SJSA1 (cell line): ENCODE measurements around the gene TAF4B. TPM values are rescaled to one million over a fixed set of nuclear protein-coding genes. Genes with fewer than 3 reads are reported as not detected.
A peak's percentile ranks its signal among the peaks of the same experiment; 100 is the strongest.
"Not testable (repeated sequence)": the region's sequence is repeated elsewhere in the genome, so short reads cannot be mapped to it uniquely, and the experiment has no call there.

ENCODE experiments used
- DNase-seq, 2 experiments: peaks; one replicate each; pipeline ENCODE4 v3.0.0-alpha.2; 2015 to 2020; ENCODE audit warnings: low spot score in 2 of 2, low read depth in 1 of 2
- H3K27ac ChIP-seq: fragments of 250-450 bp; sonication (Bioruptor Pico); 2 replicates; pipeline ENCODE4 v1.5.1; 2020; ENCODE audit warnings: mild to moderate bottlenecking, moderate library complexity
- H3K27me3 ChIP-seq: fragments of 250-450 bp; sonication (Bioruptor Pico); replicated peaks from 2 replicates; pipeline ENCODE4 v1.5.1; 2020; ENCODE audit warnings: mild to moderate bottlenecking, moderate library complexity
- H3K36me3 ChIP-seq: fragments of 250-450 bp; sonication (Bioruptor Pico); 2 replicates; pipeline ENCODE4 v1.5.1; 2020; ENCODE audit warnings: mild to moderate bottlenecking
- H3K4me1 ChIP-seq: fragments of 250-450 bp; sonication (Bioruptor Pico); replicated peaks from 2 replicates; pipeline ENCODE4 v1.6.1; 2021; ENCODE audit warnings: mild to moderate bottlenecking
- H3K4me3 ChIP-seq: fragments of 250-450 bp; sonication (Bioruptor Pico); 2 replicates; pipeline ENCODE4 v1.5.1; 2020; ENCODE audit warnings: mild to moderate bottlenecking
- H3K9me3 ChIP-seq: fragments of 250-450 bp; sonication (Bioruptor Pico); replicated peaks from 2 replicates; pipeline ENCODE4 v1.5.1; 2020; ENCODE audit warnings: mild to moderate bottlenecking
- total RNA-seq: library from RNA; depleted of rRNA; stranded (reverse); fragments of >200 nt; shearing (Covaris generic); gene quantifications from 2 replicates; pipeline ENCODE4 v1.2.3, GENCODE V29; 2014

Gene TAF4B
- total RNA-seq, 1 experiment from 2014 or later, result 2.7 TPM

DNA sequence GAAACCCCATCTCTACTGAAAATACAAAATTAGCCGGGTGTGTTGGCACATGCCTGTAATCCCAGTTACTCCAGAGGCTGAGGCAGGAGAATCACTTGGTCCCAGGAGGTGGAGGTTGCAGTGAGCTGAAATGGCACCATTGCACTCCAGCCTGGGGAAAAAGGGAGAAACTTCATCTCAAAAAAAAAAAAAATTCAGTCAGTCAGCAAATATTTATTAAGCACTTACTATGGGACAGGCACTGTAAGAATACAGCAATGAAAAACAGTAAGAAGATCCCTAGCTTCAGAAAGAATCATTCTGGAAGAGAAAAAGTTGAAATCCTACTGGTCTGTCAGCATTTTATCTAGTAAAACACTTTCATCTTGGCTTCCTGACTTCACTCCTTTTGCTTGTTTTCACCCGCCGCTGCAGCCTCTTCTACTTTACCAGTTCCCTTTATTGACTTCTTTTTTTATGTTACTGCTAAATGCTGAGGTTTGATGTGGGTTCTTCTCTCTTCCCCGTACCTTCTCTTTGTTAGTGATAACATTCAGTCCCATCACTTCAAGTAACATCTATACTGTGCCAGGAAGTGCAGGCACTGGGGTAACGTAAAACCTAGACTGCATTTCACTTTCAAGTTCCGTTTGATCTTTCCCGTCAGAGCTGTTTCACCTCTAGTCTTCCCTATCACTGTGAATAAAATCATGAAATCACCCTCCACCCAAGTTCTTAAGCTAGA is 10.8 kb upstream of the TAF4B start:
- no peaks in the 10 kb centered on the region for H3K4me1 ChIP-seq
- H3K27me3 ChIP-seq, result no peaks in the 10 kb centered on the region
- H3K27ac ChIP-seq, result no peak overlapping the region
- H3K4me3 ChIP-seq, result no peak overlapping the region
- H3K36me3 ChIP-seq, result no peaks in the 10 kb centered on the region
- H3K9me3 ChIP-seq, result no peaks in the 10 kb centered on the region
- DNase-seq, result no peak

GRCh38 chr18:26225022-26225693 is 1.1 kb upstream of the TAF4B start:
- Histone ChIP-seq H3K4me3 (no peak overlapping the region), H3K36me3 (0 out of 2 replicates have a peak, but pooled peaks cover 3% of the 10 kb centered on the region), H3K4me1 (0 out of 2 replicates have a peak, but pooled peaks cover 6% of the 10 kb centered on the region), H3K27ac (no peak overlapping the region), H3K27me3 (no peaks in the 10 kb centered on the region), H3K9me3 (no peaks in the 10 kb centered on the region)
- no peak for DNase-seq

- Histone ChIP-seq H3K27ac (no peak overlapping the region), H3K4me3 (peak overlapping the region; percentile 65), H3K9me3 (no peaks in the 10 kb centered on the region), H3K27me3 (no peaks in the 10 kb centered on the region), H3K36me3 (0 out of 2 replicates have a peak, but pooled peaks cover 3% of the 10 kb centered on the region), H3K4me1 (0 out of 2 replicates have a peak, but pooled peaks cover 6% of the 10 kb centered on the region)
- no peak for DNase-seq
Measured at GRCh38 chr18:26225915-26226228, 373 bp upstream of the TAF4B start.

DNA sequence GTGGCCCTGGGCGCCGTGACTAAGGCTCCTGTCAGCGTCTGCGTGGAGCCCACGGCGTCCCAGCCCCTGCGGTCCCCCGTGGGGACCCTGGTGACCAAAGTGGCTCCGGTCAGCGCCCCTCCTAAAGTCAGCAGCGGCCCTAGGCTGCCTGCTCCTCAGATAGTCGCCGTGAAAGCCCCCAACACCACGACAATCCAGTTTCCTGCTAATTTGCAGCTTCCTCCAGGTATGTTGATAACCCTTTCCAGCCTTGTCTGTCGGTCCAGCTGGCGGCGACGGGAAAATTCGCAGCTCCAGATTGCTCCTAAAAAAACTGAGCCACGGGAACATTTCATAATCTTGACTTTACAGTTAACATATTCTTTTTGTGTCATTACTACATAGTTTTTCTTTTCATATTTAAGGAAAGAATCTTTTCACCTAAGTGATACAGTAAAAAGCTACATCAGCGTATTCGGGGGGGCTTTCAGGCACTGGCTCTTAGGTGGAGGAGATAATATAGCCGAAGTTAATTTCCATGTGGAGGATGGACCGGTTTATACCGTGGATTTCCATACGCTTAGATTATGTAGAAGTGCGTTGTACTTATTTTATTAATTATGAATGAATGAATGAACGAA is 916 bp downstream of the TAF4B start:
- DNase-seq, result no peak
- peak overlapping the region; percentile 24; the same call in 1 of the 2 replicates for H3K27ac ChIP-seq
- peak overlapping the region; percentile 65 for H3K4me3 ChIP-seq
- no peaks in the 10 kb centered on the region for H3K27me3 ChIP-seq
- no peaks in the 10 kb centered on the region for H3K9me3 ChIP-seq
- H3K4me1 ChIP-seq, result 0 out of 2 replicates have a peak, but pooled peaks cover 6% of the 10 kb centered on the region
- 0 out of 2 replicates have a peak, but pooled peaks cover 3% of the 10 kb centered on the region for H3K36me3 ChIP-seq

- no peak overlapping the region for H3K4me3 ChIP-seq
- H3K36me3 ChIP-seq, result 0 out of 2 replicates have a peak, but pooled peaks cover 3% of the 10 kb centered on the region
- no peaks in the 10 kb centered on the region for H3K9me3 ChIP-seq
- H3K27me3 ChIP-seq, result no peaks in the 10 kb centered on the region
- H3K27ac ChIP-seq, result no peak overlapping the region
- 0 out of 2 replicates have a peak, but pooled peaks cover 6% of the 10 kb centered on the region for H3K4me1 ChIP-seq
- no peak for DNase-seq
Measured at GRCh38 chr18:26228562-26229260, 2.5 kb downstream of the TAF4B start.

DNA sequence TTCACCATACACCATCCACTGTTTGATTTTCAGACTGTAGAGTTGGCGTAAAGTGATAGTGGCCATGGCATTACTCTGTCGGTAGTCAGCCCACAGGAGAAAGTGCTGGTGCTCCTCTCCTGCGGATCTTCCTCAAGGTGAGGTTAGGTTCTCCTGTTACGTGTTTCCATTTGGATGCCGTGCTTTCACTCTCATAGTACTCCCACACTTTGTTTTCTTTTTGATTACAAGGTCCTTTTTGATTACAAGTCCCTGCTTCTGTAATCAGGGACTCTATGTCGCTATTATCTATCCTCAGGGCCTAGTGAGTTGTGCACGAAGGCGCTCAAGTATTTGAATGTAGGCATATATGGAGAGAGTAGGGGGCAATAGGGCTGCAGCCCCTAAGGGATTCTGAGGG is 4.3 kb downstream of the TAF4B start:
- no peaks in the 10 kb centered on the region for H3K9me3 ChIP-seq
- 0 out of 2 replicates have a peak, but pooled peaks cover 3% of the 10 kb centered on the region for H3K36me3 ChIP-seq
- H3K27ac ChIP-seq, result no peak overlapping the region
- H3K4me3 ChIP-seq, result no peak overlapping the region
- no peaks in the 10 kb centered on the region for H3K27me3 ChIP-seq
- DNase-seq, result no peak
- 0 out of 2 replicates have a peak, but pooled peaks cover 6% of the 10 kb centered on the region for H3K4me1 ChIP-seq

DNA sequence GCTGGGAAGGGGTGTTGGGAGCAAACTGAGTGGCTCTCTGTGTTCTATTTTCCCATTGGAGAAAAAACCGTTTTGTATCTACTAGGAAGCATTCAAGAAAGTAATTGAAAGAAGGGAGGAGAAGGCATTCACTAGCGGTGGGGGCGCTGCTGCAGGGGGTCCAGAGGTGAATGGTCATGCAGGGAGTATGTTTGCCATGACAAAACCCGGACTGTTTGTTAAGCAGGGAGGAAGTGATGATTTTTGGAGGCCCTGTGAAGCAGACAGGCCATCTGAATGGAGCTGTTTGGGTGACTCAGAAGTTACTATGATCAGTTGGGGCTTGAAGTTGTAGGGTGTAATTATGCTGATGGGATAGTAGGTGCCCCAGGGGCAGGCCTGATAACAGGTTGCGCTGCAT is 7.0 kb downstream of the TAF4B start:
- Histone ChIP-seq H3K4me3 (no peak overlapping the region), H3K4me1 (no peaks in the 10 kb centered on the region), H3K36me3 (no peaks in the 10 kb centered on the region), H3K9me3 (no peaks in the 10 kb centered on the region), H3K27me3 (no peaks in the 10 kb centered on the region), H3K27ac (no peak overlapping the region)
- DNase-seq, result no peak

DNA sequence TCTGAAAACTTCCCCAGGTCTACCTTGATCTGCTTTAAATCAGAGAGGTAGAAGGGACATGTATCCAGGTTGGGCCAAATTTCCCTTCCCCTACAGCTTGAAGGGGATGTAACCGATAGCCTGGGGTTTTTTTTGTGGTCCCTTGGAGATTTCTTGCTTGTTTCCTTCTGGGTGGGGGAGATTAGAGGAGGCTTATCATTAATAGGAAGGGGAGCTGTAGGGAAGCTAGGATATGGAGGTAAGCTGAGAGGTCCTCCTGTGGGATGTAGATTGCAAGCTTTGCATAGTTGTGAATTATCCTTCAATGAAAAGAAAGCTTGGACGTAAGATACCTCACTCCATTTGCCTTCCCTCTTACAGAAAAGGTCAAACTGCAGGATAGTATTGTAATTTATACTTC is 11.1 kb downstream of the TAF4B start:
- not testable (repeated sequence) for H3K27me3 ChIP-seq, H3K4me3 ChIP-seq, H3K9me3 ChIP-seq, DNase-seq, H3K27ac ChIP-seq, H3K36me3 ChIP-seq, H3K4me1 ChIP-seq

DNA sequence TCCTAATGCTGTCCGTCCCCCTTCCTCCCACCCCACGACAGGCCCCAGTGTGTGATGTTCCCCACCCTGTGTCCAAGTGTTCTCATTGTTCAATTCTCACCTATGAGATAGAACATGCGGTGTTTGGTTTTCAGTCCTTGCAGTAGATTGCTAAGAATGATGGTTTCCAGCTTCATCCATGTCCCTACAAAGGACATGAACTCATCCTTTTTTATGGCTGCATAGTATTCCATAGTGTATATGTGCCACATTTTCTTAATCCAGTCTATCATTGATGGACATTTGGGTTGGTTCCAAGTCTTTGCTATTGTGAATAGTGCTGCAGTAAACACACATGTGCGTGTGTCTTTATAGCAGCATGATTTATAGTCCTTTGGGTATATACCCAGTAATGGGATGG is 12.5 kb downstream of the TAF4B start:
- not testable (repeated sequence) for H3K4me1 ChIP-seq

DNA sequence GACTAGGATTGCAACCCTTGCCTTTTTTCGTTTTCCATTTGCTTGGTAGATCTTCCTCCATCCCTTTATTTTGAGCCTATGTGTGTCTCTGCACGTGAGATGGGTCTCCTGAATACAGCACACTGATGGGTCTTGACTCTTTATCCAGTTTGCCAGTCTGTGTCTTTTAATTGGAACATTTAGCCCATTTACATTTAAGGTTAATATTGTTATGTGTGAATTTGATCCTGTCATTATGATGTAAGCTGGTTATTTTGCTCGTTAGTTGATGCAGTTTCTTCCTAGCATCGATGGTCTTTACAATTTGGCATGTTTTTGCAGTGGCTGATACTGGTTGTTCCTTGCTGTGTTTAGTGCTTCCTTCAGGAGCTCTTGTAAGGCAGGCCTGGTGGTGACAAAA is 16.1 kb downstream of the TAF4B start:
- not testable (repeated sequence) for H3K36me3 ChIP-seq, H3K9me3 ChIP-seq, DNase-seq, H3K4me3 ChIP-seq, H3K4me1 ChIP-seq, H3K27me3 ChIP-seq, H3K27ac ChIP-seq

More for the DNA sequence above, 12.5 kb downstream of the TAF4B start:
- H3K27me3 ChIP-seq, H3K9me3 ChIP-seq, H3K27ac ChIP-seq, H3K4me3 ChIP-seq, DNase-seq, H3K36me3 ChIP-seq: not testable (repeated sequence)

GRCh38 chr18:26245434-26245833 is 19.2 kb downstream of the TAF4B start:
- DNase-seq, H3K4me1 ChIP-seq, H3K36me3 ChIP-seq, H3K27me3 ChIP-seq, H3K4me3 ChIP-seq, H3K9me3 ChIP-seq, H3K27ac ChIP-seq: not testable (repeated sequence)

GRCh38 chr18:26252411-26252810 is 26.2 kb downstream of the TAF4B start:
- no peaks in the 10 kb centered on the region for H3K9me3 ChIP-seq
- no peaks in the 10 kb centered on the region for H3K4me1 ChIP-seq
- H3K4me3 ChIP-seq, result no peak overlapping the region
- DNase-seq, result no peak
- H3K27ac ChIP-seq, result no peak overlapping the region
- no peaks in the 10 kb centered on the region for H3K36me3 ChIP-seq
- H3K27me3 ChIP-seq, result no peaks in the 10 kb centered on the region

- H3K4me3 ChIP-seq, H3K4me1 ChIP-seq, DNase-seq, H3K27me3 ChIP-seq, H3K36me3 ChIP-seq, H3K9me3 ChIP-seq, H3K27ac ChIP-seq: not testable (repeated sequence)
Measured at GRCh38 chr18:26254808-26255207, 28.6 kb downstream of the TAF4B start.
